Progenitor cell of endocrine pancreas (in vitro differentiated cells): ENCODE results near the gene B3GNT3. TPM values are rescaled to one million over a fixed set of nuclear protein-coding genes. Genes with fewer than 3 reads are reported as not detected.

Experiments
- DNase-seq: peaks from one replicate; pipeline ENCODE4 v3.0.0; 2021; ENCODE audit warnings: low spot score; ENCODE audit not compliant: unreplicated experiment
- H3K27ac Mint-ChIP-seq: 2 replicates; pipeline ENCODE4 v1.8.0; 2021; ENCODE audit warnings: mild to moderate bottlenecking, moderate library complexity, mixed read lengths
- H3K27me3 Mint-ChIP-seq: 2 replicates; pipeline ENCODE4 v1.8.0; 2021; ENCODE audit warnings: mixed read lengths
- H3K36me3 Mint-ChIP-seq: 2 replicates; pipeline ENCODE4 v1.8.0; 2022; ENCODE audit warnings: mixed read lengths; ENCODE audit not compliant: insufficient read depth
- H3K4me1 Mint-ChIP-seq: 2 replicates; pipeline ENCODE4 v1.8.0; 2021; ENCODE audit warnings: low read depth, mixed read lengths
- H3K4me3 Mint-ChIP-seq: 2 replicates; pipeline ENCODE4 v1.8.0; 2021; ENCODE audit warnings: low read depth, mild to moderate bottlenecking, moderate library complexity, mixed read lengths
- H3K9me3 Mint-ChIP-seq: 2 replicates; pipeline ENCODE4 v1.8.0; 2021; ENCODE audit warnings: low read depth, mixed read lengths
- total RNA-seq: library from RNA; stranded (reverse); gene quantifications from 2 replicates; pipeline ENCODE4 v1.2.1, GENCODE V29; 2021
- TF ChIP-seq, protein P1 (sequence below): fragments of 200-600 bp; sonication (generic); IDR thresholded peaks from one replicate; pipeline ENCODE4 v1.5.0; 2021; ENCODE audit warnings: antibody characterized with exemption, mild to moderate bottlenecking; ENCODE audit not compliant: unreplicated experiment

Gene B3GNT3
- total RNA-seq, 1 donor from 2014 or later, result not detected

DNA sequence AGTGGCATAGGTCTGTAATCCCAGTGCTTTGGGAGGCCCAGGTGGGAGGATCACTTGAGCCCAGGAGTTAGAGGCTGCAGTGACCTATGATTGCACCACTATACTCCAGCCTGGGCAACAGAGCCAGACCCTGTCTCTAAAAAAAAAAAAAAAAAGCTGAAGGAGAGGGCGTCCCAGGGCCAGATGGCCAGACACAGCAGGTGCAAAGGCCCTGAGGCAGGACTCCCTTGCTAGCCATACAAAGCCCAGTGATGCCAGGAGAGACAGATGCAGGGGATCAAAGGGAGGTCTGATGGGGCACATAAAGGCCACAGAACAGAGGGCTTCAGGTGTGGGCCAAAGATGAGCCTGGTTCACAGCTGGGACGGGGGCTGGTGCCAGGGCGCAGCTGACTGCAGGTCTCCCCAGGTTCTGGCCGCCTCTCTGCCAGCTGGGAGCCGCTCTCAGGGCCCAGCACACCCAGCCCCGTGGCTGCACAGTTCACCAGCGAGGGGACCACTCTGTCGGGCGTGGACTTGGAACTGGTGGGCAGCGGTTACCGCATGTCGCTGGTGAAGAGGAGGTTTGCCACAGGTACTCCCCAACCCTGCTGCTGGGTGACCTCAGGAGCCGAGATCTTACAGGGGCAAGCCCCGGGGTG lies 7.5 kb upstream of the B3GNT3 start:
- Mint-ChIP-seq H3K36me3 (no peaks in the 10 kb centered on the region), H3K4me3 (no peak overlapping the region), H3K4me1 (no peaks in the 10 kb centered on the region), H3K9me3 (no peaks in the 10 kb centered on the region), H3K27ac (no peak overlapping the region), H3K27me3 (peaks cover 12% of the 10 kb centered on the region)
- TF ChIP-seq, protein P1, sequence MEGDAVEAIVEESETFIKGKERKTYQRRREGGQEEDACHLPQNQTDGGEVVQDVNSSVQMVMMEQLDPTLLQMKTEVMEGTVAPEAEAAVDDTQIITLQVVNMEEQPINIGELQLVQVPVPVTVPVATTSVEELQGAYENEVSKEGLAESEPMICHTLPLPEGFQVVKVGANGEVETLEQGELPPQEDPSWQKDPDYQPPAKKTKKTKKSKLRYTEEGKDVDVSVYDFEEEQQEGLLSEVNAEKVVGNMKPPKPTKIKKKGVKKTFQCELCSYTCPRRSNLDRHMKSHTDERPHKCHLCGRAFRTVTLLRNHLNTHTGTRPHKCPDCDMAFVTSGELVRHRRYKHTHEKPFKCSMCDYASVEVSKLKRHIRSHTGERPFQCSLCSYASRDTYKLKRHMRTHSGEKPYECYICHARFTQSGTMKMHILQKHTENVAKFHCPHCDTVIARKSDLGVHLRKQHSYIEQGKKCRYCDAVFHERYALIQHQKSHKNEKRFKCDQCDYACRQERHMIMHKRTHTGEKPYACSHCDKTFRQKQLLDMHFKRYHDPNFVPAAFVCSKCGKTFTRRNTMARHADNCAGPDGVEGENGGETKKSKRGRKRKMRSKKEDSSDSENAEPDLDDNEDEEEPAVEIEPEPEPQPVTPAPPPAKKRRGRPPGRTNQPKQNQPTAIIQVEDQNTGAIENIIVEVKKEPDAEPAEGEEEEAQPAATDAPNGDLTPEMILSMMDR, result no peak
- no peak for DNase-seq

DNA sequence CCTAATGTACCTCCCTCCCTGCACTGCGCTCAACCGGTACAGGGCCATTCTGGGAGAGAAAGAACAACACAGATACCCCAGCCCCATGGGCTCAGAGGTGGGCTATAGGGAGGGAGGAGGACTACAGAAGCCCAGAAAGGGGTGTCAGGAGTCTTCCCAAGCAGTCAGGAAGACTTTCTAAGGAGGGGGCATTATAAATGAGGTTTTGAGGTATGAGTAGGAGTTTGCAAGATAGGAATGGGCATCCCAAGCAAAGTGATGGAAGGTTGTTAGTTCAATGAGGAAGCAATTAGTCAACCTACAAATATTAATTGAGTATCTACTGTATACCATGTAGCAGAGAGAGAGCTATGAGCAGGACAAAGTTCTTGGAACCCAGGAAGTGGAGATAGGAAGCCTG lies 6.3 kb upstream of the B3GNT3 start:
- Mint-ChIP-seq H3K4me3 (no peak overlapping the region), H3K36me3 (no peaks in the 10 kb centered on the region), H3K27ac (no peak overlapping the region), H3K27me3 (peaks cover 16% of the 10 kb centered on the region), H3K4me1 (no peaks in the 10 kb centered on the region), H3K9me3 (no peaks in the 10 kb centered on the region)
- TF ChIP-seq, protein P1, result no peak
- DNase-seq, result no peak

DNA sequence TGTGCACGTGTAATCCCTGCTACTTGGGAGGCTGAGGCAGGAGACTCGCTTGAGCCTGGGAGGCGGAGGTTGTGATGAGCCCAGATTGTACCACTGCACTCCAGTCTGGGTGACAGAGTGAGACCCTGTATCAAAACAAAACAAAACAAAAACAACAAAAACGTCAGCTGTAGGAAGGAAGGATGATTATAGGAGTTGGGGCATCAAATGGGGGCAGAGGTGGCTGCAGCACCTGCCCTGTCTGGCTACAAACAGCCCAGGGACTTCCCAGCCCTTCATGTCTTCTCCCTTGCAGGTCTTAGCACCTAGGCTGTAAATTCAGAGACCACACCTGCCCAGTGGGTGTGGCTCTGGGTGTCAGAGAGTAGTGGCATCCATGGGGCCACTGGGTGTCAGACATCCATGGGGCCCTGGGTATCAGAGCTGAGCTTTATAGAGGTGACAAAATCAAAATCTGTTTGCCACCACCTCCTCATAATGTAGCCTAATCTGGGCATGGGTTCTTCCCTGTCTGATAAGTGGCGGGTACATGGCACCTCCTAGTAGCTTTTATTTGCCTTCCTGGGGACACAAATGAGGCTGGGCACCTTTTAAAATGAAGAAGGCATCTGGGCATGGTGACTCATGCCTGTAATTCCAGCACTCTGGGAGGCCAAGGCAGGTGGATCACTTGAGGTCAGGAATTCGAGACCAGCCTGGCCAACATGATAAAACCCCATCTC lies 4.7 kb upstream of the B3GNT3 start:
- TF ChIP-seq, protein P1, result no peak
- H3K4me1 Mint-ChIP-seq, result no peaks in the 10 kb centered on the region
- DNase-seq, result no peak
- no peak overlapping the region for H3K27ac Mint-ChIP-seq
- peaks cover 31% of the 10 kb centered on the region for H3K27me3 Mint-ChIP-seq
- H3K4me3 Mint-ChIP-seq, result no peak overlapping the region
- H3K36me3 Mint-ChIP-seq, result no peaks in the 10 kb centered on the region
- no peaks in the 10 kb centered on the region for H3K9me3 Mint-ChIP-seq

DNA sequence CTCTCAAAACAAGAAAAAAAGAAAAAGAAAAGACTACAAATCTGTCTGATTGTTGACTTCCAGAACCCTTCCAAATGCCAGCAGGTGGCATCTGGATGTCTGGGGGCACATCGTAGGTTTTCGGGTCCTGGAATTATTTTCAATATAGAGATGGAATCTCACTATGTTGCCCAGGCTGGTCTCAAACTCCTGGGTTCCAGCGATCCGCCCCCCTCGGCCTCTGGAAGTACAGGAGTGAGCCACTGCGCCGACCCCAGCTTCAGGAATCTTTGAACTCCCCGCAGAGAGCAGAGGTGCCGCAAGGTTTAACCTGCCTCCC lies 567 bp upstream of the B3GNT3 start:
- no peak for DNase-seq
- Mint-ChIP-seq H3K4me1 (no peaks in the 10 kb centered on the region), H3K9me3 (no peaks in the 10 kb centered on the region), H3K27me3 (peaks cover 47% of the 10 kb centered on the region), H3K4me3 (no peak overlapping the region), H3K27ac (no peak overlapping the region), H3K36me3 (no peaks in the 10 kb centered on the region)
- TF ChIP-seq, protein P1, result no peak

DNA sequence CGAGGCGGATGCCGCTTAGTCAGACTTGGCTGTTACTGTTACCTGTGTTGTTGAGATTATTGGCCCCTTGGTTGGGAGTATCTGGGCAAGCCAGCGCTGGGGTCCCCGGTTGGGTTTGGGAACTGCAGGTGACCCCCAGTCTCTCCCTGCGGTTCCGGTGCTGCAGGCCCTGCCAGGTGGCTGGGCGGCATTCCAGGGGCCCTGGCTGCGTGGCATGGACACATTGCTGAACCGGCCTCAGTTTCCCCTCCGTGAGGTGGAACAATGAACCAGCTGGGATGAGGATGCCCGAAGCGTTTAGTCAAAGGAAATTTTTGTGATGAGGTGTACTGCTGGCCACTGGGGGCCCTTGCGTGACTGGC lies 538 bp downstream of the B3GNT3 start:
- H3K36me3 Mint-ChIP-seq, result no peaks in the 10 kb centered on the region
- H3K4me3 Mint-ChIP-seq, result no peak overlapping the region
- TF ChIP-seq, protein P1, result no peak
- no peak overlapping the region for H3K27ac Mint-ChIP-seq
- no peaks in the 10 kb centered on the region for H3K9me3 Mint-ChIP-seq
- DNase-seq, result no peak
- no peaks in the 10 kb centered on the region for H3K4me1 Mint-ChIP-seq
- H3K27me3 Mint-ChIP-seq, result peaks cover 47% of the 10 kb centered on the region
